Lower lobe of right lung (tissue), 2 donors: ENCODE results near the gene SPEF2. TPM values are rescaled to one million over a fixed set of nuclear protein-coding genes. Genes with fewer than 3 reads are reported as not detected.

Source experiments
- ATAC-seq, 2 donors: fragments of 200-7000 bp; cut with Tn5 transposase; one replicate each; pipeline ENCODE4 v1.9.1; 2020 to 2022; ENCODE audit warnings: mild to moderate bottlenecking in 2 of 2, moderate library complexity in 2 of 2
- DNase-seq: peaks from one replicate; pipeline ENCODE4 v3.0.0-alpha.2; 2020
- H3K27ac ChIP-seq: fragments of 200-600 bp; one replicate; pipeline ENCODE4 v1.8.0; 2022
- H3K27me3 ChIP-seq: fragments of 200-600 bp; one replicate; pipeline ENCODE4 v1.8.0; 2022; ENCODE audit warnings: low read depth
- H3K36me3 ChIP-seq: fragments of 200-600 bp; one replicate; pipeline ENCODE4 v1.8.0; 2022; ENCODE audit warnings: mild to moderate bottlenecking
- H3K4me1 ChIP-seq: fragments of 200-600 bp; one replicate; pipeline ENCODE4 v1.8.0; 2022
- H3K4me3 ChIP-seq: fragments of 200-600 bp; one replicate; pipeline ENCODE4 v1.8.0; 2022; ENCODE audit warnings: mild to moderate bottlenecking
- H3K9me3 ChIP-seq: fragments of 200-600 bp; one replicate; pipeline ENCODE4 v1.8.0; 2022
- CTCF ChIP-seq: fragments of 200-600 bp; IDR thresholded peaks from one replicate; pipeline ENCODE4 v1.8.0; 2022; ENCODE audit warnings: antibody characterized with exemption, mild to moderate bottlenecking
- intact Hi-C: fragments of 100-400 bp; cut with DNase I; formaldehyde crosslinking; loops from one replicate; pipeline ENCODE4 v1.11.0; 2022
- total RNA-seq: library from RNA; stranded (reverse); fragmentation: NEBNext Ultra II Directional; extraction: Animal tissue kit (Norgen Biotek cat#: 25700); gene quantifications from one replicate; pipeline ENCODE4 v1.2.1, GENCODE V29; 2021
- donor health status: DM: no; HTN: yes; CAD: no; lungs with severe emphysema.

The SPEF2 gene
- total RNA-seq, 1 donor from 2014 or later, result 17.6 TPM

- TF ChIP-seq CTCF, result no peak
- DNase-seq (no peak), ATAC-seq (no peak)
- H3K4me3 ChIP-seq, result no peak overlapping the region
- H3K27ac ChIP-seq, result no peak overlapping the region
- H3K36me3 ChIP-seq, result no peaks in the 10 kb centered on the region
- H3K27me3 ChIP-seq, result no peaks in the 10 kb centered on the region
- peaks cover 4% of the 10 kb centered on the region for H3K4me1 ChIP-seq
- intact Hi-C loops, result no loop called here
- H3K9me3 ChIP-seq, result no peaks in the 10 kb centered on the region
Observed at GRCh38 chr5:35789732-35790456, 172.2 kb downstream of the SPEF2 start.

- Histone ChIP-seq H3K27ac (no peak overlapping the region), H3K36me3 (no peaks in the 10 kb centered on the region), H3K4me1 (peaks cover 4% of the 10 kb centered on the region), H3K27me3 (no peaks in the 10 kb centered on the region), H3K4me3 (no peak overlapping the region), H3K9me3 (no peaks in the 10 kb centered on the region)
- TF ChIP-seq CTCF, result no peak
- ATAC-seq, result no peak
- DNase-seq, result no peak
- intact Hi-C loops, result no loop called here
Observed at GRCh38 chr5:35790457-35790822, 172.8 kb downstream of the SPEF2 start.

- intact Hi-C loops, result no loop called here
- TF ChIP-seq CTCF, result no peak
- ATAC-seq (no peak), DNase-seq (no peak)
- Histone ChIP-seq H3K4me3 (no peak overlapping the region), H3K27me3 (no peaks in the 10 kb centered on the region), H3K27ac (no peak overlapping the region), H3K9me3 (no peaks in the 10 kb centered on the region), H3K4me1 (no peaks in the 10 kb centered on the region), H3K36me3 (no peaks in the 10 kb centered on the region)
Observed at GRCh38 chr5:35794328-35794619, 176.6 kb downstream of the SPEF2 start.

GRCh38 chr5:35794684-35795375, 177.2 kb downstream of the SPEF2 start:
- no peaks in the 10 kb centered on the region for H3K9me3 ChIP-seq
- H3K27ac ChIP-seq, result no peak overlapping the region
- no peaks in the 10 kb centered on the region for H3K36me3 ChIP-seq
- DNase-seq (no peak), ATAC-seq (no peak)
- H3K4me3 ChIP-seq, result no peak overlapping the region
- no peaks in the 10 kb centered on the region for H3K27me3 ChIP-seq
- intact Hi-C loops, result no loop called here
- no peak for TF ChIP-seq CTCF
- H3K4me1 ChIP-seq, result no peaks in the 10 kb centered on the region

GRCh38 chr5:35799181-35799580, 181.5 kb downstream of the SPEF2 start:
- no peak for ATAC-seq
- Histone ChIP-seq H3K27me3 (no peaks in the 10 kb centered on the region), H3K9me3 (no peaks in the 10 kb centered on the region), H3K4me1 (peaks cover 10% of the 10 kb centered on the region), H3K4me3 (no peak overlapping the region), H3K27ac (no peak overlapping the region), H3K36me3 (no peaks in the 10 kb centered on the region)
- no peak for DNase-seq
- no peak for TF ChIP-seq CTCF
- intact Hi-C loops, result no loop called here
